Heart left ventricle (tissue), 16 donors: ENCODE data around the gene H2BW1. TPM values are rescaled to one million over a fixed set of nuclear protein-coding genes. Genes with fewer than 3 reads are reported as not detected.
"Not testable (repeated sequence)": the region's sequence is repeated elsewhere in the genome, so short reads cannot be mapped to it uniquely, and the experiment has no call there.

Experiments used
- ATAC-seq, 4 donors: fragments of 200-7000 bp; cut with Tn5 transposase; one replicate each; pipeline ENCODE4 v1.9.1; 2020 to 2022; ENCODE audit warnings: moderate library complexity in 4 of 4, mild to moderate bottlenecking in 3 of 4, moderate number of reproducible peaks in 1 of 4
- DNase-seq, 5 donors: peaks; one replicate each; pipeline ENCODE4 v3.0.0-alpha.2; 2020
- H3K27ac ChIP-seq, 12 donors: fragments of 200-600 bp; sonication (generic) in 4 of 12; one replicate each; pipeline versions ENCODE4 v1.5.0 to v1.8.0; 2016 to 2022; ENCODE audit warnings: mild to moderate bottlenecking in 2 of 12
- H3K27me3 ChIP-seq, 9 donors: fragments of 200-600 bp; sonication (generic) in 2 of 9; one replicate each; pipeline versions ENCODE4 v1.5.1 to v1.8.0; 2016 to 2022; ENCODE audit warnings: mild to moderate bottlenecking in 3 of 9
- H3K36me3 ChIP-seq, 9 donors: fragments of 200-600 bp; sonication (generic) in 2 of 9; one replicate each; pipeline versions ENCODE4 v1.5.0 to v1.8.0; 2018 to 2022; ENCODE audit warnings: mild to moderate bottlenecking in 2 of 9
- H3K4me1 ChIP-seq, 12 donors: fragments of 200-600 bp; sonication (generic) in 4 of 12; one replicate each; pipeline versions ENCODE4 v1.5.0 to v1.8.0; 2016 to 2022; ENCODE audit warnings: mild to moderate bottlenecking in 3 of 12
- H3K4me3 ChIP-seq, 12 donors: fragments of 200-600 bp; sonication (generic) in 4 of 12; one replicate each; pipeline versions ENCODE4 v1.5.0 to v1.8.0; 2017 to 2022; ENCODE audit warnings: mild to moderate bottlenecking in 9 of 12, moderate library complexity in 4 of 12
- H3K9me3 ChIP-seq, 12 donors: fragments of 200-600 bp; sonication (generic) in 4 of 12; one replicate each; pipeline versions ENCODE4 v1.5.0 to v1.8.0; 2016 to 2022; ENCODE audit warnings: mild to moderate bottlenecking in 1 of 12
- CTCF ChIP-seq, 12 donors: fragments of 200-600 bp; sonication (generic) in 4 of 12; IDR thresholded peaks; one replicate each; pipeline versions ENCODE4 v1.5.0 to v1.8.0; 2018 to 2022; ENCODE audit warnings: antibody characterized with exemption in 12 of 12, mild to moderate bottlenecking in 5 of 12
- POLR2A ChIP-seq, 2 donors: fragments of 450-650 bp; IDR thresholded peaks; one replicate each; pipeline ENCODE4 v1.6.1; 2017; ENCODE audit warnings: antibody characterized with exemption in 2 of 2, mild to moderate bottlenecking in 2 of 2, moderate library complexity in 2 of 2
- WGBS, 4 donors: extraction: QIAGEN DNeasy Blood & Tissue Kit in 2 of 4; methylation state at CpG; one replicate each; pipeline versions ENCODE4 v1.1.5 to v1.1.7; 2013 to 2018; 5-methylcytosine and 5-hydroxymethylcytosine counted together
- intact Hi-C, 10 donors: fragments of 100-400 bp; cut with DNase I; formaldehyde crosslinking; loops; one replicate each; pipeline versions ENCODE4 v1.11.1 to v1.14.2; 2022
- long read RNA-seq, 3 donors: library from polyadenylated mRNA; unstranded; transcript quantifications; one replicate each; pipeline ENCODE4 v2.0.0, GENCODE V29; 2020 to 2021
- polyA plus RNA-seq, 2 donors: library from polyadenylated mRNA; stranded (reverse); fragments of 200-250 nt; gene quantifications; one replicate each; pipeline ENCODE4 v1.2.3, GENCODE V29; 2013
- total RNA-seq, 9 donors: library from RNA; depleted of rRNA in 2 of 9; stranded (reverse); fragments of >200 nt in 2 of 9; fragmentation: NEBNext Ultra II Directional in 3 of 9; extraction: Animal tissue kit (Norgen Biotek cat#: 25700) in 3 of 9; gene quantifications; one replicate each; pipeline versions ENCODE4 v1.1.0 to v1.2.4, GENCODE V29; 2016 to 2023
- donor health status: ischemic (EF 13 %, LVEDD 7.1; RV severe dilation, severe dysfunction).
- donor health status: healthy with polysubstance abuse.
- donor health status: DM: no; HTN: yes; CAD: no.
- donor health status: DM: no; HTN: no; CAD: no.
- donor health status: ischemic (EF 25% LVEDD 6.9; RV normal size, moderate dysfunction).
- donor health status: ischemic (EF 25% LVEDD 5.7; RV mildly dilated, moderate dysfunction).
- donor health status: healthy.
- donor health status: DM: yes; HTN: yes; CAD: no.
- donor health status: ischemic (EF 35%, LVEDD 5.7; RV mildly dilated, moderate dysfunction).
- donor health status: nonischemic (EF 11% LVEDD 7.7; RV severe dilation, severe dysfunction).
- donor health status: DM: yes; HTN: yes; CAD: no.
- donor health status: PGD.
- donor health status: ischemic (EF 29% LVEDD 5.4; RV normal size, mild dysfunction).
- donor health status: nonischemic (EF 23%, LVEDD 6.1; RV moderate dilation, normal function).

Gene H2BW1
- total RNA-seq (not detected), polyA plus RNA-seq (not detected)
- long read RNA-seq, donor 1, result 0 reads
- long read RNA-seq, donor 2, result 0 reads
- long read RNA-seq, donor 3, result 0 reads

- Histone ChIP-seq H3K9me3 (peaks cover 0 to 5% (median 0%) of the 10 kb centered on the region in 12 donors), H3K36me3 (no peaks in the 10 kb centered on the region), H3K27me3 (peaks cover 0 to 17% (median 0%) of the 10 kb centered on the region in 9 donors), H3K4me1 (no peaks in the 10 kb centered on the region), H3K4me3 (no peak within 1 kb of the TSS), H3K27ac (no peak within 1 kb of the TSS)
- intact Hi-C loops, result loop anchor here in 1 of 10 donors (5.0 kb wide), 1 partner anchor 114 kb away; no protein-coding TSS in a partner anchor
- no peak for ATAC-seq
- no peak for TF ChIP-seq POLR2A (IDR thresholded peaks at IDR 0.05)
- whole genome bisulfite sequencing, 4 donors, result 77 to 96% (median 90%) methylated on average over 3 to 20 of the region's 20 CpGs
- DNase-seq, result no peak
These were observed at the start of gene H2BW1 for GRCh38 chrX:104013606-104014005. H2BW1 (minus strand) TSS chrX:104013708; CDS start chrX:104013576, 132 bp downstream.

- H3K4me3 ChIP-seq, H3K4me1 ChIP-seq, H3K27ac ChIP-seq, DNase-seq, H3K9me3 ChIP-seq, ATAC-seq, intact Hi-C loops, H3K36me3 ChIP-seq, H3K27me3 ChIP-seq: not testable (repeated sequence)
- 93 to 100% (median 97%) methylated on average over 5 to 9 of the region's 18 CpGs for WGBS, 4 donors
These were observed 49.1 kb upstream of the H2BW1 start for GRCh38 chrX:104062636-104063035.

GRCh38 chrX:104054956-104055355, 41.4 kb upstream of the H2BW1 start:
- H3K27ac ChIP-seq, H3K9me3 ChIP-seq, ATAC-seq, H3K4me1 ChIP-seq, DNase-seq, H3K36me3 ChIP-seq, intact Hi-C loops, H3K27me3 ChIP-seq, H3K4me3 ChIP-seq: not testable (repeated sequence)
- no CpG with 5 or more reads among the region's 13 CpGs for WGBS, 4 donors

GRCh38 chrX:104047171-104047570, 33.7 kb upstream of the H2BW1 start:
- Histone ChIP-seq H3K27me3 (peaks cover 0 to 60% (median 0%) of the 10 kb centered on the region in 9 donors), H3K27ac (no peak overlapping the region), H3K9me3 (peaks cover 0 to 9% (median 0%) of the 10 kb centered on the region in 12 donors), H3K4me1 (no peaks in the 10 kb centered on the region), H3K4me3 (no peak overlapping the region), H3K36me3 (no peaks in the 10 kb centered on the region)
- intact Hi-C loops, result no loop called here
- ATAC-seq, result no peak
- WGBS, 4 donors, result 81 to 95% (median 90%) methylated on average over 13 of the region's 13 CpGs
- no peak for TF ChIP-seq POLR2A (IDR thresholded peaks at IDR 0.05)
- TF ChIP-seq CTCF (IDR thresholded peaks at IDR 0.05), result no peak
- no peak for DNase-seq

- H3K27ac ChIP-seq, result no peak overlapping the region
- H3K27me3 ChIP-seq, result peaks cover 0 to 69% (median 0%) of the 10 kb centered on the region in 9 donors
- intact Hi-C loops, result no loop called here
These were observed 32.1 kb upstream of the H2BW1 start for GRCh38 chrX:104045642-104046041.

More at GRCh38 chrX:104045642-104046041, 32.1 kb upstream of the H2BW1 start:
- ATAC-seq, result no peak
- H3K4me3 ChIP-seq, result no peak overlapping the region
- WGBS, 4 donors, result 77 to 85% (median 81%) methylated on average over 5 of the region's 5 CpGs
- no peaks in the 10 kb centered on the region for H3K4me1 ChIP-seq
- H3K36me3 ChIP-seq, result no peaks in the 10 kb centered on the region
- no peak for DNase-seq
- TF ChIP-seq POLR2A (IDR thresholded peaks at IDR 0.05) (no peak), CTCF (IDR thresholded peaks at IDR 0.05) (no peak)
- H3K9me3 ChIP-seq, result peaks cover 0 to 9% (median 0%) of the 10 kb centered on the region in 12 donors
